ENCODE data around the gene PDZD2.

The PDZD2 gene

GRCh38 chr5:31918739-31919138 lies 279.8 kb downstream of the PDZD2 start:
- DNase-seq (ENCODE audit: low spot score), result peak; percentile 91

GRCh38 chr5:31921852-31922305 lies 282.9 kb downstream of the PDZD2 start:
- DNase-seq (ENCODE audit: low spot score), result no peak

- no peak for DNase-seq (ENCODE audit: low spot score)
Measured at GRCh38 chr5:31924005-31924404, 285.1 kb downstream of the PDZD2 start.

GRCh38 chr5:31931874-31932273 lies 292.9 kb downstream of the PDZD2 start:
- DNase-seq (ENCODE audit: low spot score), result no peak

GRCh38 chr5:31934156-31934555 lies 295.2 kb downstream of the PDZD2 start:
- DNase-seq (ENCODE audit: low spot score), result no peak

- DNase-seq (ENCODE audit: low spot score), result peak; percentile 38
Measured at GRCh38 chr5:31935496-31936369, 296.8 kb downstream of the PDZD2 start.

- no peak for DNase-seq (ENCODE audit: low spot score)
Measured at GRCh38 chr5:31936683-31937082, 297.8 kb downstream of the PDZD2 start.

GRCh38 chr5:31937226-31937625 lies 298.3 kb downstream of the PDZD2 start:
- no peak for DNase-seq (ENCODE audit: low spot score)

GRCh38 chr5:31937703-31938102 lies 298.8 kb downstream of the PDZD2 start:
- no peak for DNase-seq (ENCODE audit: low spot score)

- DNase-seq (ENCODE audit: low spot score), result no peak
Measured at GRCh38 chr5:31939151-31939550, 300.2 kb downstream of the PDZD2 start.

GRCh38 chr5:31941151-31941755 lies 302.3 kb downstream of the PDZD2 start:
- no peak for DNase-seq (ENCODE audit: low spot score)

- DNase-seq (ENCODE audit: low spot score), result no peak
Measured at GRCh38 chr5:31942546-31942945, 303.6 kb downstream of the PDZD2 start.

- peak; percentile 95 for DNase-seq (ENCODE audit: low spot score)
Measured at GRCh38 chr5:31944684-31945445, 305.9 kb downstream of the PDZD2 start.

GRCh38 chr5:31948006-31948405 lies 309.1 kb downstream of the PDZD2 start:
- no peak for DNase-seq (ENCODE audit: low spot score)

GRCh38 chr5:31952067-31952466 lies 313.1 kb downstream of the PDZD2 start:
- DNase-seq (ENCODE audit: low spot score), result no peak

- no peak for DNase-seq (ENCODE audit: low spot score)
Measured at GRCh38 chr5:31954091-31954490, 315.2 kb downstream of the PDZD2 start.

- DNase-seq (ENCODE audit: low spot score), result no peak
Measured at GRCh38 chr5:31957151-31957550, 318.2 kb downstream of the PDZD2 start.

GRCh38 chr5:31962351-31962751 lies 323.4 kb downstream of the PDZD2 start:
- DNase-seq (ENCODE audit: low spot score), result no peak

- DNase-seq (ENCODE audit: low spot score), result no peak
Measured at GRCh38 chr5:31962871-31963307, 324.0 kb downstream of the PDZD2 start.

GRCh38 chr5:31963358-31964006 lies 324.6 kb downstream of the PDZD2 start:
- no peak for DNase-seq (ENCODE audit: low spot score)

GRCh38 chr5:31964007-31964360 lies 325.1 kb downstream of the PDZD2 start:
- DNase-seq (ENCODE audit: low spot score), result no peak

- no peak for DNase-seq (ENCODE audit: low spot score)
Measured at GRCh38 chr5:31965227-31965626, 326.3 kb downstream of the PDZD2 start.

All from SK-N-DZ (cell line).